ENCODE data around the gene FOXRED2.

FOXRED2 gene

GRCh38 chr22:36507518-36508010 is 724 bp upstream of the FOXRED2 start:
- Mint-ChIP-seq H3K27ac (peak overlapping the region; percentile 84), H3K4me3 (peak overlapping the region; percentile 81), H3K9me3 (no peaks in the 10 kb centered on the region), H3K27me3 (no peaks in the 10 kb centered on the region), H3K4me1 (ENCODE audit: low read depth) (peaks cover 43% of the 10 kb centered on the region), H3K36me3 (ENCODE audit: low read depth) (peaks cover 43% of the 10 kb centered on the region)
- intact Hi-C loops (cut with micrococcal nuclease), result loop anchor here (1.0 to 2.0 kb wide), 2 partner anchors 22 to 25 kb away; partner anchors contain the start of gene EIF3D

- Mint-ChIP-seq H3K9me3 (no peaks in the 10 kb centered on the region), H3K4me1 (ENCODE audit: low read depth) (peaks cover 31% of the 10 kb centered on the region), H3K27me3 (no peaks in the 10 kb centered on the region), H3K4me3 (peak overlapping the region; percentile 81), H3K27ac (peak overlapping the region; percentile 84), H3K36me3 (ENCODE audit: low read depth) (peaks cover 28% of the 10 kb centered on the region)
- intact Hi-C loops (cut with micrococcal nuclease), result loop anchor here (2.0 kb wide), 1 partner anchor 23 kb away; no protein-coding TSS in a partner anchor
Observed at GRCh38 chr22:36505998-36506635, 723 bp downstream of the FOXRED2 start.

DNA sequence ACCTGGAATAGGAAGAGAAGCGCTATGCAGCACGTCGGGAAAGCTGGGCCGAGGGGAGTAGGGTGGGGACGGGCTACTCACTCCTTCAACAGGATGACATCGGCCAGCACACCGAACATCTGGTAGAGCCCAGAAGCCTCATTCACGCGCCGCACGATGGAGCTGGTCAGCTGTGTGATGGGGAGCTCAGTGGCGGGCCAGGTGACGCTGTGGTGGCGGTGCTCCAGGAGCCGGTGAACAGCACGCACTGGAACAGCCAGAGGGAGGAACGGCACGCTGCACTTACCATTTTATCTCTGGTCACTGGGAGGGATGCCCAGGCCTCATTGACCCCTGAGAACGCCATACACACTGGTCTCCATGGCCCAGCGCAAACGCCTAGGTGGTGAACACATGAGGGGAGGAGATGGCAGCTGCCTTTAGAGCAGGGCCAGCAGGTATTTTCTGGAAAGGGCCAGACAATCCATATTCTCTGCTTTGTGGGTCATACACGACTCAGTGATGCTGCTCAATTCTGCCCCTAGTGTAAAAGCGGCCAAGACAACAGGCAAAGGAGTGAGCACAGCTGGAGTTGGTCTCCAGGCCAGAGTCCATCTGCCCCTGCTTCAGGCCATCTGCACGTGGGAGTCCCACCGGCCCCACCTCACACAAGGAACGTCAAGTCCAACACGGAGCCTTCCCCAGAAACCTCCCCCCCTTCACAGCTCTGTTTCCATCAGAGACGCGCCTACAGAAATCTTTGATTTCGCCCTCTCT is 8.8 kb downstream of the FOXRED2 start:
- Mint-ChIP-seq H3K27me3 (no peaks in the 10 kb centered on the region), H3K4me1 (ENCODE audit: low read depth) (peaks cover 23% of the 10 kb centered on the region), H3K4me3 (no peak overlapping the region), H3K27ac (no peak overlapping the region), H3K9me3 (no peaks in the 10 kb centered on the region), H3K36me3 (ENCODE audit: low read depth) (peaks cover 45% of the 10 kb centered on the region)
- intact Hi-C loops (cut with micrococcal nuclease), result no loop called here

- Mint-ChIP-seq H3K27me3 (no peaks in the 10 kb centered on the region), H3K27ac (peak overlapping the region; percentile 78), H3K9me3 (no peaks in the 10 kb centered on the region), H3K4me3 (peak overlapping the region; percentile 32), H3K36me3 (ENCODE audit: low read depth) (peaks cover 79% of the 10 kb centered on the region), H3K4me1 (ENCODE audit: low read depth) (peaks cover 41% of the 10 kb centered on the region)
- intact Hi-C loops (cut with micrococcal nuclease), result no loop called here
Observed at GRCh38 chr22:36493690-36494110, 13.1 kb downstream of the FOXRED2 start.

GRCh38 chr22:36492109-36492508 is 14.7 kb downstream of the FOXRED2 start:
- intact Hi-C loops (cut with micrococcal nuclease), result no loop called here
- Mint-ChIP-seq H3K27ac (no peak overlapping the region), H3K4me3 (no peak overlapping the region), H3K27me3 (no peaks in the 10 kb centered on the region), H3K36me3 (ENCODE audit: low read depth) (peaks cover 76% of the 10 kb centered on the region), H3K9me3 (peaks cover 7% of the 10 kb centered on the region), H3K4me1 (ENCODE audit: low read depth) (peaks cover 41% of the 10 kb centered on the region)

DNA sequence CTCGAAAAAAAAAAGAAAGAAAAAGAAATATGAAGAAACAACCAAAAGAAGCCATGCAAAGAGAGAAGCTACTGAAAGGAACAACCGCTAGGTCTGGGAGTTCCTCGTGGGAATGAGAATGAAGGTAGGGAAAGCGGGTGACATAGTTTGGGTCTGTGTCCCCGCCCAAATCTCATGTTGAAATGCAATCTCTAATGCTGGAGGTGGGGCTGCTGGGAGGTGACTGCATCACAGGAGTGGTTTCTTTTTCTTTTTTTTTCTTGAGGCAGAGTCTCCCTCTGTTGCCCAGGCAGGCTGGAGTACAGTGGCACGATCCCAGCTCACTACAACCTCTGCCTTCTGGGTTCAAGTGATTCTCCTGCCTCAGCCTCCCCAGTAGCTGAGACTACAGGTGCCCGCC is 15.7 kb downstream of the FOXRED2 start:
- Mint-ChIP-seq H3K36me3 (ENCODE audit: low read depth) (peaks cover 76% of the 10 kb centered on the region), H3K4me1 (ENCODE audit: low read depth) (peaks cover 41% of the 10 kb centered on the region)

GRCh38 chr22:36486619-36487384 is 20.0 kb downstream of the FOXRED2 start:
- H3K4me1 Mint-ChIP-seq (ENCODE audit: low read depth), result peaks cover 8% of the 10 kb centered on the region
- intact Hi-C loops (cut with micrococcal nuclease), result no loop called here
- peaks cover 17% of the 10 kb centered on the region for H3K9me3 Mint-ChIP-seq
- H3K4me3 Mint-ChIP-seq, result no peak overlapping the region
- H3K27ac Mint-ChIP-seq, result no peak overlapping the region
- H3K36me3 Mint-ChIP-seq (ENCODE audit: low read depth), result peaks cover 57% of the 10 kb centered on the region
- no peaks in the 10 kb centered on the region for H3K27me3 Mint-ChIP-seq

More for the DNA sequence above, 15.7 kb downstream of the FOXRED2 start:
- intact Hi-C loops (cut with micrococcal nuclease), result no loop called here
- peak overlapping the region; percentile 60 for H3K27ac Mint-ChIP-seq
- H3K9me3 Mint-ChIP-seq, result peaks cover 16% of the 10 kb centered on the region
- no peaks in the 10 kb centered on the region for H3K27me3 Mint-ChIP-seq
- no peak overlapping the region for H3K4me3 Mint-ChIP-seq

- Mint-ChIP-seq H3K36me3 (ENCODE audit: low read depth) (peaks cover 61% of the 10 kb centered on the region), H3K4me3 (peak within 1 kb of the TSS; percentile 80), H3K4me1 (ENCODE audit: low read depth) (peaks cover 11% of the 10 kb centered on the region), H3K27ac (peak within 1 kb of the TSS; percentile 99), H3K27me3 (no peaks in the 10 kb centered on the region), H3K9me3 (peaks cover 5% of the 10 kb centered on the region)
- intact Hi-C loops (cut with micrococcal nuclease), result loop anchor here (2.0 kb wide), 2 partner anchors 25 to 47 kb away; partner anchors contain the start of genes EIF3D and FOXRED2
Observed at GRCh38 chr22:36481393-36482168, 25.3 kb downstream of the FOXRED2 start, which contains the start of gene TXN2. Gene TXN2 (minus strand): TSS chr22:36481640. CDS start chr22:36480837, 803 bp downstream.

DNA sequence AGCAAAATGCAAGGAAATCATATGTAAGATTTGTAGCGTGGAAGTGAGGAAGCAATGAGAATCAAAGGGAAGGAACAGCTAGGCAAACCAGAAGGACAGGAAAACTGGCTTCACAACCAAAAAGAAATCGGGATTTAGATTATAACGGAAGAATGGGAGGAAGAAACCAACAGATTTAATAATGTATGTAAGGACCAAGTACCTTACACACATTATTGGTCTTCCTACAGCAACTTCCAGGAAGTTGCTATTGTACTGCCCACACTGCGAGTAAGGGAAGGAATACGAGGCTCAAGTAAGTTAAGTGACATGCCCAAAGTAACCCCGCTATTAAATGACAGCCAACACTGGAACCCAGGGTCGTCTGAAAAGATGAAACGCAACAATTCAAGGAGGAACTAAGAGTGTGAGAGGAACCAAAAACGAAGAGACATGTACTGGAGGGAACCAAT is 25.9 kb downstream of the FOXRED2 start:
- Mint-ChIP-seq H3K27me3 (no peaks in the 10 kb centered on the region), H3K36me3 (ENCODE audit: low read depth) (peaks cover 61% of the 10 kb centered on the region), H3K9me3 (no peaks in the 10 kb centered on the region), H3K4me1 (ENCODE audit: low read depth) (peaks cover 11% of the 10 kb centered on the region), H3K4me3 (peak overlapping the region; percentile 80), H3K27ac (peak overlapping the region; percentile 99)
- intact Hi-C loops (cut with micrococcal nuclease), result no loop called here

- intact Hi-C loops (cut with micrococcal nuclease), result no loop called here
- Mint-ChIP-seq H3K4me1 (ENCODE audit: low read depth) (peaks cover 29% of the 10 kb centered on the region), H3K9me3 (no peaks in the 10 kb centered on the region), H3K27ac (no peak overlapping the region), H3K4me3 (no peak overlapping the region), H3K27me3 (no peaks in the 10 kb centered on the region), H3K36me3 (ENCODE audit: low read depth) (peaks cover 79% of the 10 kb centered on the region)
Observed at GRCh38 chr22:36478966-36479365, 27.9 kb downstream of the FOXRED2 start.

GRCh38 chr22:36475341-36475740 is 31.5 kb downstream of the FOXRED2 start:
- H3K36me3 Mint-ChIP-seq (ENCODE audit: low read depth), result peaks cover 100% of the 10 kb centered on the region
- H3K4me3 Mint-ChIP-seq, result no peak overlapping the region

DNA sequence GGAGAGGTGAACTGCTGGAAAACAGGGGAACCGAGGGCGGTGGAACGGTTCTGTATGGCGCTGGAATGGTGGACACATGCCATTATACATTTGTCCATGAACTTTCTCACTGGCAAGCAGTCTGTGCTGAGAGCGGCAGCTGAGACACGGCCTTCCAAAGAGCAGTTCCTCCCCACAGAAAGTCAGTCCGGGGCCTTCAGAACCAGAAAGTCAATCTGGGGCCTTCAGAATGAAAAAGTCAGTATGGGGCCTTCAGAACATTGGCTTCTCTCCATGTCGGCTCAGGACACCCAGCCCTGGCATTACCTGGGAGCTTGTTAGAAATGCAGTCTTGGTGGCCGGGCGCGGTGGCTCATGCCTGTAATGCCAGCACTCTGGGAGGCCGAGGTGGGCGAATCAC is 34.2 kb downstream of the FOXRED2 start:
- Mint-ChIP-seq H3K36me3 (ENCODE audit: low read depth) (peaks cover 96% of the 10 kb centered on the region), H3K27ac (no peak overlapping the region), H3K4me1 (ENCODE audit: low read depth) (peaks cover 37% of the 10 kb centered on the region), H3K9me3 (no peaks in the 10 kb centered on the region), H3K4me3 (no peak overlapping the region), H3K27me3 (peaks cover 1% of the 10 kb centered on the region)
- intact Hi-C loops (cut with micrococcal nuclease), result no loop called here

More at GRCh38 chr22:36475341-36475740, 31.5 kb downstream of the FOXRED2 start:
- intact Hi-C loops (cut with micrococcal nuclease), result no loop called here
- Mint-ChIP-seq H3K4me1 (ENCODE audit: low read depth) (peaks cover 24% of the 10 kb centered on the region), H3K9me3 (no peaks in the 10 kb centered on the region), H3K27me3 (no peaks in the 10 kb centered on the region), H3K27ac (no peak overlapping the region)

- no peaks in the 10 kb centered on the region for H3K9me3 Mint-ChIP-seq
- peaks cover 96% of the 10 kb centered on the region for H3K36me3 Mint-ChIP-seq (ENCODE audit: low read depth)
- peaks cover 50% of the 10 kb centered on the region for H3K4me1 Mint-ChIP-seq (ENCODE audit: low read depth)
- H3K27ac Mint-ChIP-seq, result no peak overlapping the region
- intact Hi-C loops (cut with micrococcal nuclease), result no loop called here
- H3K27me3 Mint-ChIP-seq, result peaks cover 1% of the 10 kb centered on the region
- H3K4me3 Mint-ChIP-seq, result no peak overlapping the region
Observed at GRCh38 chr22:36471341-36471821, 35.5 kb downstream of the FOXRED2 start.
